HG03571 (cell line): ENCODE data around the gene HSD17B14.

Experiments used
- ATAC-seq: cut with Tn5 transposase; IDR thresholded peaks from one replicate; pipeline ENCODE4 v1.9.1; 2021; ENCODE audit not compliant: unreplicated experiment

Gene HSD17B14

DNA sequence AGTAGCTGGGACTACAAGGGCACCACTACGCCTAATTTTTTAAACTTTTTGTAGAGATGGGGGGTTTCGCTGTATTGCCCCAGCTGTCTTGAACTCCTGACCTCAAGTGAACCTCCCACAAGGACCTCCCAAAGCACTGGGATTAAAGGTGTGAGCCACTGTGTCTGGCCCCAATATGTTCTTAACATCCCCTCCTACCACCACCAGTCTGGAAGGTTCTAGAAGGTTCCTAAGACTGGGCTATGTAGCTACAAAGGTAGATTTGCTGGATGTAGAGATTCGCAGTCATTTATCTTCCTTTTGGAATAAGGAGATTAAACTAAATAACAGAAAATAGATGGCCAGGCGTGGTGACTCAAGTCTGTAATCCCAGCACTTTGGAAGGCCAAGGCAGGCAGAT is 5.3 kb downstream of the HSD17B14 start:
- ATAC-seq, result no peak

DNA sequence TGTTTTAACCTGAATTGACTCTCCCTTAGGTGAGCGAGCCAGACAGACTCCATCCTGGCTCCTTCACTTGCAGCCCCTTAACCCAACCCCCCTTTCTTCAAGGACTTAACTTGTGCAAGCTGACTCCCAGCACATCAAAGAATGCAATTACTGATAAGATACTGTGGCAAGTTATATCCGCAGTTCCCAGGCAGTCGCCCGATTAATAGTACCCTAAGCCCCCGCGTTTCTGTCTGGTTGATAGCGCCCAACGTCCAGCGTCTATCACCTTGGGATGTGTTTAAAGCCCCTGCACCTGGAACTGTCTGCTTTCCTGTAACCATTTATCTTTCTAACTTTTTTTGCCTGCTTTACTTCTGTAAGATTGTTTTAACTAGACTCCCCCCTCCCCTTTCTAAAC is 6.2 kb downstream of the HSD17B14 start:
- ATAC-seq, result no peak

DNA sequence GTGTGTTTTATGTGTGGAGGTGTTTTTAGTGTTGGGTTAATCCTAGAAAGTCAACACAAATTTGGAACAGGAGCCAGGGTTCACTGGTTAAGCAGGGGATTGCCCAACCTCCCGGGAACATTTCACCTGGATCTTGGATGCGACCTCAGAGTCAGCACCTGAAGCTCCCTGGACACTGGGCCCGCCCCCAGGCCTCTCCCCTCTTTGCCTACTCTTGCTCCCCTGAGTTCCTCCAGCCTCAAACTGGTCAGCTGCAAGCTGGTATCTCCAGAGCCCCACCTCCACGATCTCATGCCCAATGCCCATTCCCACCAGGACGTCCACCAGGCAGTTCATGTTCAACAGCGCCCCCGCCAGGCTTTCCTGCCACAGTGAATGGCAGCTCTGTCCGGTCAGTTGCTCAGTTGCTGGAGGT is 9.7 kb downstream of the HSD17B14 start:
- ATAC-seq, result no peak

DNA sequence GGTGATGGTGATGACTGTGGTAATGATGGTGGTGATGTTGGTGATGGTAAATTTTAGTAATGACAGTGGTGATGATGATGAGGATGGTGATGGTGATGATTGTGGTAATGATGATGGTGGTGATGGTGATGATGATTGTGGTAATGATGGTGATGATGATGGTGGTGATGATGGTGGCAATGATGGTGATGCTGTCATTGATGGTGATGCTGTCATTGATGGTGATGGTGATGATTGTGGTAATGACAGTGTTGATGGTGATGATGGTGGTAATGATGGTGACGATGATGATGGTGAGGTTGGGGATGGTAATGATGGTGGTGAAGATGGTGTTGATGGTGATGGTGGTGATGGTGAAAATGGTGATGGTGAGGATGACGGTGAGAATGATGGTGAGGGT is 13.8 kb downstream of the HSD17B14 start:
- no peak for ATAC-seq

DNA sequence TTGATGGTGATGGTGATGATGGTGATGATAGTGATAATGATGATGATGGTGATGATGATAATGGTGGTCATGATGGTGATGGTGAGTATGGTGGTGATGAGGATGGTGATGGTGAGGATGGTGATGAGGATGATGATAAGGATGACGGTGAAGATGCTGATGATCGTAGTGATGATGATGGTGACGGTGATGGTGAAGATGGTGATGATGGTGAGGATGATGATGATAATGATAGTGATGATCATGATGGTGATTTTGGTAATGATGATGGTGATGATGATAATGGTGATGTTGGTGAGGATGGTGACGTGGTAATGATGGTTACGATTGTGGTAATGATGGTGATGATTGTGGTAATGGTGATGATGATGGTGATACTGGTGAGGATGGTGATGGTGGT is 14.7 kb downstream of the HSD17B14 start:
- no peak for ATAC-seq

DNA sequence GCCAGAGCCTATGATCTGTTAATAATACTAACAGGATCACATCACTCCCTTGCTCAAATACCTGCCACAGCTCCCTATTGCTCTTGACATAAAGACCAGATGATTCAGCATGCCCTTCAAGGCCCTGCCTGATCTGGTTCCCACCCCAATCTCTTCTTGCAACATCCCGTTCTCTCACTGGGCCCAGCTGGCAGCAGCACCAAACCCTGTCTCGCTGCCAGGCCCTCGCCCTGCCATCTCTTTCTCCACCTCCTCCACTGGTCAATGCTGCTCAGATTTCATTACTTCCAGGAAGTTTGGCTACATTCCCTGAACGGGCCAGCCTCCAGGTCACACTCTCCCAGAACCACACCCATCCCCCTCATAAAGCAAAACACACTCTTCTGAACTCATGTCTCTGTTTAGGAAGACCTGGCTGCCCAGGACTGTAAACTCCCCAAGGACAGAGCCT is 16.9 kb downstream of the HSD17B14 start:
- ATAC-seq, result no peak

DNA sequence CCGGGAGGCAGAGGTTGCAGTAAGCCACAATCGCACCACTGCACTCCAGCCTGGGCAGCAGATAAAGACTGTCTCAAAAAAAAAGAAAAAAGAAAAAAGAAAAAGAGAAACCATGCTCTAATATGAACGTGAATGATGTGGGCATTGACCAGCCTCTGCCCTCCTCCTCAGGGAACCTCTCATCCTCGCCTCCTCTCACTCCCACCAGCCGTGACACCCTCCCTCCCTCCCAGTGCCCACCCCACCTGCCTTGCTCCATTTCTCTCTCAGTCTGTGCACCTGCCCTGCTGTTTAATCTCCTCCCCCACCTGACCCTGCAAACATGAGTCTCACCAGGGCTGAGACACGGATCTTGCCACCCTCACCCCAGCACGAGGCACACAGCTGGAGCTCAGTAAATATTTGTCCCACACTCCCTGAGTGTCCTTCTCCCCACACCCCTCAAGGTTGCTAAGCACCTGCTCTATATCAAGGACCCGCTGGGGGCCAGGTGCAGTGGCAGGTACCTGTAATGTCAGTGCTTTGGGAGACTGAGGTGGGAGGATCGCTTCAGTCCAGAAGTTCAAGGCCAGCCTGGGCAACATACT is 18.0 kb downstream of the HSD17B14 start:
- ATAC-seq, result no peak

DNA sequence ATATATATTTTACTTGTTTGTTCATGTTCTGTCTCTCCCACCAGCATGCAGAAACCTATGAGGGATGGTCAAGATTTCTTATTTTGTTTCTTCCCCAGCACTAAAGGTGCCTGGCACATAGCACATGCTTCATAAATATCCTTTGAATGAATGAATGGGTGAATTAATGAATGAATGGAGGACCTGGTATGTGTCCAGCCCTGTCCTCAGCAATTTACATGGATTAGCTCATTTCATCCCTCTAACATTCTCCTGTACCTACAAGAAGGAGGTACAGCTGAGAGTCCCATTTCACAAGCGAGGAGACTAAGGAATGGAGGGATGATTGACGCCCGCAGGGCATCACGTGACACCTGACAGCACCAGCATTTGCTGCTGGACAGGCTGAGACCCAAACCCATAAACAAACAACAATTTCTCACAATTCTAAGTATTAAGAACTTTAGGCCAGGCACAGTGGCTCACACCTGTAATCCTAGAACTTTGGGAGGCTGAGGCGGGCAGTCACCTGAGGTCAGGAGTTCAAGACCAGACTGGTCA is 18.6 kb downstream of the HSD17B14 start:
- no peak for ATAC-seq

DNA sequence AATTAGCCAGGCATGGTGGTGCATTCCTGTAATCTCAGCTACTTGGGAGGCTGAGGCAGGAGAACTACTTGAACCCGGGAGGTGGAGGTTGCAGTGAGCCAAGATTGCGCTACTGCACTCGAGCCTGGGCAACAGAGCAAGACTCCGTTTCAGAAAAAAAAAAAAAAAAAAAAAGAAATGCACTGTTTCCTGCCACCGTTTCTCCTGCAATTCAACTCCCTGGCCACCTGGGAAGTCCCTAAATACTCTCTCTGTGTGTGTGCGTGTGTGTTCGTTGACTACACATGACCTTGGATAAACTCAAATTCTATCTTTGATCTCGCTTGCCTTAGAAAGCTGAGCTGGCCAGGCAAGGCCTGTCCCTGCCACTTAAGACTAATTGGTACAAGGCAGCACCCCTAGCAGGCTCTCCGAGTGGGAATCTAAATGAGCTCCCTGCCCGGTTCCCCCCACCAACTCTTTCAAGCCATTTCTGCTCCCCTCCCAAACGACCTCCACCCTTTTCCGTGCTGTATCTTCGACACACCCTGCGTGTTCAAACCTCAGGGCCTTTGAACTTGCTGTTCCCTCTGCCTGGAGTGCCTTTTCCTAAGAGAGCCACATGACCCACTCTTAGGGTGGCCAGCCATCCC is 20.3 kb downstream of the HSD17B14 start:
- no peak for ATAC-seq

DNA sequence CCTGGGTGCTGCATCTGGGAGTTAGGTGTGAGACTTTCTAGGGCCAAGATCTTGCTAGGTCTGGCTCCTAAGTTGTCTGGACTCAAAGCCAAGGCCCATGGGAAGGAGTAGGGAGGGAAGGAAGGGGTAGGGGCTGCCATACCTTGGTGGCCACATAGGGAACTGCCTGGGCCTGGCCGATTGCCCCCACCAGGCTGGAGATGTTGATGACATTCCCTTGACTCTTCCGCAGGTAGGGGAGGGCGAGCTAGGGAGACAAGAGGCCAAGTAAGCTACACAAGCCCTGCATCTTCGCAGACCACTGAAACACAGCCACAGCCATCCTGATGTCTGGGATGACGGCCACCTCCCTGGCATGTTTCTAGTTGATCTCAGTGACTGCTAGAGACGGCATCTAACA is 21.4 kb downstream of the HSD17B14 start:
- ATAC-seq, result no peak

DNA sequence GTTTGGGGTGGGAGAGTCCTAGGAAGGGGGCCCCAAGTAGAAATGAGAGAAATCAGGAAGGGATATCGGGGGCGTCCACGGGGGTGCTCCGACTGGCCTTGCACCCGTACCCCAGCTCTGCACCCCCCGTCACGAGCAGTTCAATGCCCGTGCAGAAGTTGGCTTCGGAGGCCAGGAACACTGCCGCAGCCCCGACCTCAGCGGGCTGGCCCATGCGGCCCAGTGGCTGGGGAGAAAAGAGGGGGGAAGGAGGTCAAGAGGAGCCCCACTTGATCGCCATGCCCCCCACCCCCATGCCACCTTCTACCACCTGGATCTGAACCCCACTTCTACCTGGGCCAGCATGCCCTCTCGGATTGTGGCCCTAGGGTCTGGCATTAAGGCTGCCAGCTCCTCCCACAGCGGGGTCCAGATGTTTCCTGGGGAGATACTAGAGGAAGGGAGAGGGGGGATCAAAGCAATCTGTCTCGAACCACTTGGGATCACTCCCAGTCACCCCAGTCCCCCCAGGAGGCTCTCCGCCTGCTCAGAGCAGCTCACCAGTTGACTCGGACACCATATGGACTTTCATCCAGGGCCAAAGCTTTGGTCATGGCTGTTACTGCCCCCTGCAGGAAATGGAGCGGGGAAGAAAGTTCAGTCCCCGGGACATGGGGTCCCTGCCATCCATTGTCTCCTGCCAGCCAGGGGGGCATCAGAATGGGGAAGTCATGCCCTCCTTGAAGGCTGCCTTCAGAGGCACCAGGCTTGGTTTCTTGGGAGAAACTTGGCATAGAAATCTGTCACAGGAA is 23.0 kb downstream of the HSD17B14 start:
- ATAC-seq, result no peak

DNA sequence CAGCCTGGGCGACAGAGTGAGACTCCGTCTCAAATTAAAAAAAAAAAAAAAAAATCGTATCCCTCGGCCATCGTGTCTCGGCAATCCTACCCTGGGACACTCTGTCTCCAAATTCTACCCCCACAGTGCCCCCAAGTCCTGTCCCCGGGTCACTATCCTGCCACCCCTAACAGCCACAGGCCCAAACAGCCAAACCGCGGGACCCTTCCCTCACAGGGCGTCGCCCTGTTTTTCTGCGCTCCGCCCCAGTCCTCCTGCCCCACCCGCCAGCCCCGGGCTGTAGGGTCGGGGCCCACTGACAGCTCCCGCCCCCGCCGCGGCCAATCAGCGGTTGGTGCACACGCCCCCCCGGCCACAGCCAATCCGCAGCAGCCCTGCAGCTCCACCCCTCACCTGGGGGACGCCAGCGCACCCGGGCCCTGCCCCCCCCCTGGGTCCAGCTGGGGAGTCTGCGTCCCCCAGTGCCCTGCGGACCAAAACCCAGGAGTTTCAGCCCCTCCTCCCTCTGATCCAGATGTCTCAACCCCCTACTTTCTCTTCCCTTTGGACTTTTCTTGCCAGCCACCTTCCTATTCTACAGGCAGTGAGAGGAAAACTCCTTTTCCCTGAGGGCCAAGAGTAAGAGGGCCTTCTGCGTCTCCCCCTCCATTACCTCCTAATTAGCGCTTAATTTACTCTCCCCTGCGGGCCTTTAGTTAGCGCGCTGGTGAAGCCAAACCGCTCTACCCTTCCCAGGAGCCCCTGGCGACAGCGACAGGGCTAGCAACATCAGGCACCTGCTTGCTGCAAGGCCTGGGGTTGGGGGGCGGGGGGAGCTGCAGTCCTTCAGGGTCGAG is 24.0 kb downstream of the HSD17B14 start:
- no peak for ATAC-seq

DNA sequence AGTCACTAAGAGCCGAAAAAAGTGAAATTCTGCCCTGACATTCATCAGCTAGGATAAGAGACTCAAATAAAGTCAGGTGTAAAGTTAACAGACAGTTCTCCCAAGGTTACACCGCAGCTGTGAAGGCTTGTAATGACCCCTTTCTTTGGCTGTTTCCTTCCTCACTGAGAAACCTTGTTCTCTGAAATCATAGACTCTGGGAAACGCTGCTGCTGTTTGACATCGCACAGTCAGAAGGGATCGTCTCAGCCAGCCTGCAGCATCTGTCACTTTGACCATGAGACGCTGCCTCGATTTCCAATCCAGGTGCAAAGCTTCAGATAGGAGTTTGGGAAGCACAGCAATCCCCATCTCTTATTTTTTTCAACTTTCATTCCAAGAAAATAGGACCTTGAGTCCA is 26.1 kb downstream of the HSD17B14 start:
- ATAC-seq, result no peak

DNA sequence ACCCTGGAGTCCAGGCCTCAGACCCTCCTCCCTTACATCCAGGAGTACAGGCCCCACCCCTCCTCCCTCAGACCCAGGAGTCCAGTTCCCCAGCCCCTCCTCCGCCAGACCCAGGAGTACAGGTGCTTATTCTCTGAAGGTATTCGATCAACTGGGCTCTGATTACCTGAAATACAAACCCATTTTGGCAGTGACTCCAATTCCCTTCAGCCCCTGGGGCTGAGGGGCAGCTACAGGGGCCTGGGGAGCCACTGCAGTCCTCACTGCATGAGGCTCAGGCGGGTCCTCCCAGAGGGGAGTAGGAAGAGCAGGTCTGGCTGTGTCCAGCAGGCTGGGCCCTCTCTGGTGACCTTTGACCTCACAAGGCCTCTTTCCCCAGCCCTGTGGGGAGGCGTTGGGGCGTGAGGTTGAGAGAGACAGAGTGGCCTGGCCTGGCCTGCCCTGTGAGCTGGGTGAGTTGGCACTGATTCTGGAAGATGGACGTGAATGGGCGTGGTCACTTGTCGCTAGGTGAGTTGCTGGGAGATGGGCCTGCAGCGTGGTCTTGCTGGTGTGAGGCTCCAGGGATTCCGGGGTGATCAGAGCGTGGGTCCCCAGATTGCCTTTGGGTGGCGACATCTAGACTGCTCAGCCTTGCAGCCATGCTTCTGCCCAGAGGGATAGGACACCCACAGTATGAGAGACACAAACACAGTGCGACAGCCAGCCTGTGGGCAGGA is 28.5 kb downstream of the HSD17B14 start:
- no peak for ATAC-seq

DNA sequence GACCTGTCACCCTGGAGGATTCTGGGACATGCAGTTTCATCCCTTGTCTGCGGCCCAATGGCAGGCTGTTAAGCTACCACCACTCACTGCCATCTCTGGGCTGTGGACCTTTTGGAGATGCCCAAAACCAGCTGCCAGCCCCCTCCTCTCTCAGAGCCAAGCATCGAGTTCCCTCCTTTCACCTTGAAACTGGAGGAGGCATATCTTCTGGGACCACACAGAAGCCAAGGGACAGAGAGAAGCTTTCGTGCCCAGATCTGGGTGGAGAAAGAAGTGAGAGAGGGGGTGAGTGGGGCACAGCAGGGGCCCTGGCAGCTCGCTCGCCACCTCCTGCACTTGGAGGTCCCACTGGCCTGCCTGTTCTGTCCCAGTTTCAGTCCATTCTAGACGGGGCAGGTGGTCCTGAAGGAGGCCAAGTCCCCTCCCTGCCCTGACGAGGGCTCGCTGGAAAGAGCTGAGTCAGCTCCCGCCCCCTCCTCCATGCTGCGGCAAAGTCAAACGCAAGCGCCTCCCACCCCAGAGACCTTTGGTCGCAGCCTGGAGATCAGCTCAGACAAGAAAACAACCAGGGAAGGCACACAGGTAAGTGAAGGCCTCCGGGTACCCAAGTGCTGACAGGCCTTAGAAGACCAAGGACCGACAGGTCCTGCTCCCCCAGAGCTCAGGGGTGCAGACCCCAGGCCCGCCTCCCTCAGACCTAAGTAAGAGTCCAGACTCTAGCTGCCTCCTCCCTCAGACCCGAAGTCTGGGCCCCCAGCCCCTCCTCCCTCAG is 29.3 kb downstream of the HSD17B14 start:
- no peak for ATAC-seq

DNA sequence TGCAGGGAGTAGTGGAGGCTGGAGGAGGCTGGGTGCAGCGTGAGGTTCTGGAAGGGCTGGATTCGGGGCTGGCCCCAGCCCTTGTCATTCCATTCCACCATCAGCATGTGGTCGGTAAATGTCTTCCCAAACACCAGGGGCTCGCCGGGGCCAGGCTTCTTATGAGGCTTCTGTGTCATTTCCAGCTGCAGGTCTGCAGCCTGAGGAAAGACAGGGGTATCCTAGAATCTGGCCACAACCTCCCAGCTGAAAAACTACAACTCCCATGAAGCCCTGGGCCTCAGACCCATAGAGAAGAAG is 29.8 kb downstream of the HSD17B14 start:
- ATAC-seq, result no peak

DNA sequence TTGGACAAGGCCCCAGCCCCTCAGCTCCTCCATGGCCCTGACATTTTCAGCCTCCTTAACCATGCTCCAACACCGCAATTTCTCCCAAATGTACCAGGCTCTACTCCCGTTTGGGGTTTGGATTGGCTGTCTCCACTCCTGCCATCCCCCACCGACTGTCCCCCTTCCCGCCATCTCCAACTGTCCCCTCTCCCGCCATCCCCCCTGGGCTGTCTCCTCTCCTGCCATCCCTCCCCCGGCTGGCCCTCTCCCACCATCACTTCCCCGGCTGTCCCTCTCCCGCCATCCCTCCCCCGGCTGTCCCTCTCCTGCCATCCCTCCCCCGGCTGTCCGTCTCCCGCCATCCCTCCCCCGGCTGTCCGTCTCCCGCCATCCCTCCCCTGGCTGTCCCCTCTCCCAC is 30.8 kb downstream of the HSD17B14 start:
- ATAC-seq, result no peak

DNA sequence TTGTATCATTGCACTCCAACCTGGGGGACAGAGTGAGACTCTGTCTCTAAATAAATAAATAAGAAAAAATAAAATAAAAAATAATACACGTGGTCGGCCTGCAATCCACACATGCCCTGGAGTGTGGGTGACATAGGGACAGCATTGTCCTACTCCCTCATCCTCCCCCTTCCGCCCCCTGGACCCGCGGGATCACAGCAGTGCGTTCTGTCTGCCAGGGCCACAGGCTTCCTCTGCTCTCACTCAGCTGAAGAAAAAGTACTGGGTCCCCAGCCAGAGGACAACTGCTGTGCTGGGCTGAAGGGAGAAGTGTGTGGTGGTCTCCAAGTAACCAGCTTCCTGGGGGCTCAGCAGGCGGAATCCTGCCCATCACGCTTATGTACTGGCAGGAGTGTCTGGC is 31.8 kb downstream of the HSD17B14 start:
- ATAC-seq, result no peak

DNA sequence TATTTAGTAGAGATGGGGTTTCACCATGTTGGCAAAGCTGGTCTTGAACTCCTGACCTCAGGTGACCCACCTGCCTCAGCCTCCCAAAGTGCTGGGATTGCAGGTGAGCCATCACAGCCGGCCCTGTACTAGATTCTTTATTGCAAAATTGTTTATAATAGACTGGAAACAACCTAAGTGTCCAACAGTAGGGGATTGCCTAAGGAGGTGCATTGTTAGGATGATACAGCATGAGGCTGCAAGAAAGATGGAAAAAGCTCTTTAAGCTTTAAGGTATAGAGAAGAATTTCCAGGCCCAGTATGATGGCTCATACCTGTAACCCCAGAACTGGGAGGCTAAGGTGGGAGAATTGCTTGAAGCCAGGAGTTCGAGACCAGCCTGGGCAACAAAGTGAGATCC is 33.7 kb downstream of the HSD17B14 start:
- no peak for ATAC-seq
